ENCODE measurements around the gene FER1L5.
"Not testable (repeated sequence)": the region's sequence is repeated elsewhere in the genome, so short reads cannot be mapped to it uniquely, and the experiment has no call there.

FER1L5 gene

DNA sequence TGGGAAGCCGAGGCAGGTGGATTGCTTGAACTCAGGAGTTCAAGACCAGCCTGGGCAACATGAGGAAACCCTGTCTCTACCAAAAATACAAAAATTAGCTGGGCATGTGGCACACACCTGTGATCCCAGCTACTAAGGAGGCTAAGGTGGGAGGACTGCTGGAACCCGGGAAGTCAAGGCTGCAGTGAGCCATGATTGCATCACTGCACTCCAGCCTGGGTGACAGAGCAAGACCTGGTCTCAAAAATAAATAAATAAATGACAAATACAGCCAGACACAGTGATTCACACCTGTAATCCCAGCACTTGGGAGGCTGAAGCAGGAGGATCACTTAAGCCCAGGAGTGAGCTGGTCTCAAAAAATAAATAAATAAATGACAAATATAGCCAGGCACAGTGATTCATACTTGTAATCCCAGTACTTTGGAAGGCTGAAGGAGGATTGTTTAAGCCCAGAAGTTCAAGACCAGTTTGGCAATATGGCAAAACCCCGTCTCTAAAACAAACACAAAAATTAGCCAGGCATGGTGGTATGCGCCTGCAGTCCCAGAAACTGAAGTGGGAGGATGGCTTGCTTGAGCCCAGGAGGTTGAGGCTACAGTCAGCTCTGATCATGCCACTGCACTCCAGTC lies 10.6 kb upstream of the FER1L5 start:
- in situ Hi-C loops (cut with MboI; ENCODE audit: low sequenced_read_pairs): no loop called here

DNA sequence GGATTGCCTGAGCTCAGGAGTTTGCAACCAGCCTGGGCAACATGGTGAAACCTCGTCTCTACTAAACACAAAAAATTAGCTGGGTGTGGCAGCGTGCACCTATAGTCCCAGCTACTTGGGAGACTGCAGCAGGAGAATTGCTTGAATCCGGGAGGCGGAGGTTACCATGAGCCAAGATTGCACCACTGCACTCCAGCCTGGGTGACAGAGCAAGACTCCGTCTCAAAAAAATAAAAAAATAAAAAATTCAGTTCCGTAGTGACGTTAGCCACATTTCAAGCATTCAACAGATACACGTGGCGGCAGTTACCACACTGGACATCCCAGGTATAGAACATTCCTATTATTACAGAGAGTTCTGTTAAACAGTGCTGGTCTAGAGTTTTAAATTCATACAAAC lies 8.9 kb upstream of the FER1L5 start:
- in situ Hi-C loops (cut with MboI; ENCODE audit: low sequenced_read_pairs): no loop called here

DNA sequence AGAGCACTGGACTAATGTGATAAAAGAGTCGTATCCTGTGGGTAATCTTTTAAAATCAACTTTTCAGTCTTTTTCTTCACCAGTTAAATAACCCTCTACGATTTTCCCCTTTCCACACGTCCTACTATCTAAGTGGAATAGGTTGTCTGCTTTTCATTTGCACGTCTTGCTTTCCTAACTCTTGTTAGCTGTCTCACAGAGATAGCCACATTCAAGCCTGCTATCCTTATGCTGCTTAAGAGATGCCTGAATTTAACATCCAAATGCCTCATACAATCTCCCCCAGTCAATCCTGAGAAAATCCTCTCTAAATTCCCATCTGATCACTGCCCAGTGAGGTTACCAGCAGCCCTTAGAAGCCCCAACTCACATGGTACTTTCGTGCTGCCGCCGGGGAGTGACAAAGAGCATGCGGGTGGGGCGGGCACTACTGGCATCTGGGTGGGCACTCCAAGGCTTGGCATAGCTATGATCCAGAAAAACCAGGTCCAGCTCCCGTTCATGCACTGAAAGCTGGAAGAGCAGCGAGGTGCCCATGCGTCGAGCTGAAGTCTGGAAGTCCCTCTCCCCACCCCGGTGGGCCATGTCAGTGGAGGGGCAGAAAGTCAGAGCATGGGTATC lies 5.9 kb upstream of the FER1L5 start:
- in situ Hi-C loops (cut with MboI; ENCODE audit: low sequenced_read_pairs): no loop called here

DNA sequence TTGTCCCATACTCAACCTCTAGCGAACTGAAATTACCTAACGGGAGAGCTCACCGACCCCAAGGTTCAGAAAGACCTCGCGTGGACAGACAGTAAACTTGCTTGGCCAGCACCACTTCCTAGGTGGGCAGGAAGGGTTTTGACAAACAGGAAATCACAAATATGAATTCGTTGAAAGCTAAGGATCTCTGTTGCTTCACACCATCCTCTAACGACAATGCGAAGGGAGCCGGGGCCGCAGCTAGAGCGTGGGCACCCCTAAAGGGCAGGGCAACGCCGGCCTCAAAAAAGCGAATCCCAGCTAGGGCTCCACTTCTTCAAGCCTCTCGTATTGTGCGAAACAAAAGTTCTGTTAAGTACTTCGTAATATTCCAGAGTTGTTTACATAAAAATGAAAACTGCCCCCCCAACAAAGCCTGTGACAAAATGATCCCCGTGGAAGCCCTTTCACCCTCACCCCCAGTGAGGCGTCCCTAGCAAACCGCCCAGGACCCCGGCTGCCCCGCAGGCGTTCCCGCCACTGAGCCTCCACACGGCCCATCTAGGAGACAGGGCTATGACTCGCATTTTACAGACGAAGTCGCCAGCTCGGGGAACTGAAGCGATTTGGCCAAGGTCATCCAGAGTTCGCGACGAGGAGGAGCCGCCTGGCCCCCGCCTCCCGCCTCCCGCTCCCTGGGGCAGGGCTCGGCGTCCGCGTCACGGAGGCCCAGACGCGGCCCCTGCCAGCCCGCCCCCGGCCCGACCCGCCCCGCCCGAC lies 5.0 kb upstream of the FER1L5 start:
- in situ Hi-C loops (cut with MboI; ENCODE audit: low sequenced_read_pairs): no loop called here

DNA sequence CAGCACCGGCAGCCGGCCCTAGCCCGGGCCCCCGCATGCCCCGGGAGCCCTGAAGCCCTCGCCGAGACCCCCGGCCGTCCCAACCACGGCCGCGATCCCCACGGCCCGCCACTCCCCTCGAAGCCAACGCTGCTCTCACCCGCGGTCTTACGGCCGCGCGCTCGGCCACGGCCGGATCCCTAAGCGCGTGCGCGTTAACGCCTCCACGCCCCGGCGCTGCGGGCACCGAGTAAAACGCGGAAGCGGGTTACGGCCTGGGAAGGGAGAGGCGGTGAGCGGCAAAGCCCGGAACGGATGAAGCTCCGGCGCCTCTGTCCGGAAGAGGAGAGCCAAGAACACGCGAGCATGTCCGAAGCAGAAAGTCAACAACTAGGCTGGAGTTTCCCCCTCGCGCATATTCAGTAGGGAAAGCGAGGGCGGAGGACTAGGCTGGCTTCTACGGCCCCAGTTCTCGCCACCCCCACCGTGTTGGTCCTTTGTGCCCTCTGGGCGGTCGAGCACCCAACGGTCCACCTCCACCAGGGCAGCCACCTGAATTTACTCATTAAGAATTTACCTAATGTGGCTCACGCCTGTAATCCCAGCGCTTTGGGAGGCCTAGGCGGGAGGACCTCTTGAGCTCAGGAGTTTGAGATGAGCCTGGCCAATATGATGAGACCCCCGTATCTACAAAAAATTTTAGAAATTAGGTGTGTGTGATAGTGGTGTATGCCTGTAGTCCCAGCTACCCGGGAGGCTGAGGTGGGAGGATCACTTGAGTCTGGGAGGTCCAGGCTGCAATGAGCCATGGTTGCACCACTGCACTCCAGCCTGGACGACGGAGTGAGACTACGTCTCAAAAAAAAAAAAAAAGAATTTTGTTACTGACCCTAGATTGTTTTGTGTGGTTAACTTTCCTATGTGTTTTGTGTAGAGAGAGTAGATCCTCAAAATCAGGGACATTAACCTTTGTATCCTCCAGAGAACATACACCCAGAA lies 4.1 kb upstream of the FER1L5 start, which contains the start of gene KANSL3:
TSS of gene KANSL3 (minus strand) at position 169 of the 978 bp plus-strand sequence. CDS start 1,177 bp downstream, outside the sequence.
- in situ Hi-C loops (cut with MboI; ENCODE audit: low sequenced_read_pairs): no loop called here

DNA sequence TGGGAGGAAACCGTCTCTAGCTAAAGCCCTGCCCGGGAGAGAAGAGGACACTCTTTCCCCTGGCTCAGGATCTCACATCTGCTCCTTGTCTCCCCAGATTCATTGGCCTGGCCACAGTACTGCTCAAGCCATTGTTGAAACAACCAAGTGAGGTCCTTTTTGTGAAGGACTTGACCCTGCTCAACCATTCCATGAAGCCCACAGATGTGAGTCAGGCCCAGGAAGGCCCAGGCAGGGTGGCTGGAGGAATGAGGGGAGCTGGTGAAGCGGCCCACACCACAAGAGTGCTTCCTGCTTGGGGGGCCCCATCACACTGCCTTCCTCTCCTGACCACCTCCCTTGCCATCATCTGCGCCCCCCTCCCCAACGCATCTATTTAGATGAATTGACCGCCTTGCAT lies 5.1 kb downstream of the FER1L5 start:
- in situ Hi-C loops (cut with MboI; ENCODE audit: low sequenced_read_pairs): no loop called here

DNA sequence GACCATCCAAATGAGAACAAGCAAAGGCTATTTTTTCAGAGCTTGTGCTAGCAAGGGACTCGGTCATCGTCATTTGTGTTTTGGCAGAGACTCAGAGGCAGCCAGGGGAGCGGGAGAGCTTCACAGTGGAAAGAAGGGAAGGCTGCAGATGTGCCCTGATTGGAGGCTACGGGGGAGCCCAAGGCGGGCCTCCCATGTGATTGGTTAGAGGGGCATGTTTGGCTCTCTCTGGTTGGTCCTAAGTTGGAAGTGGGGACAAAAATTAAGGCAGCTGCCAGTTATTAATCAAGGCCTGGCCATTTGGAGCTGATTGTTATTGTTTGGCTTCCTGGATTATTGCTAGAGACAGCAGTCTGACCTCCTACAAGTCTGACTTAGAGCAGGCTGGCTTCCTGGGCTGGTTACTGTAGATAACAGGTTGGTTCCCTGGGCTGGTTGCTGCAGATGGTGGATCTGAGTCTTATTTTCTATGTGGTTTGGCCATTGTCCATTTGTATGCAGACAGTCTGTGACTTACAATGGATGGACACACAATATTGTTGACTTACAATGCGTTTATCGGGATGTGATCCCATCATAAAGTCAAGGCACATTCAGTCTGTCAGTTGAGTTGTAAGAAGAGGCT lies 5.9 kb downstream of the FER1L5 start:
- in situ Hi-C loops (cut with MboI; ENCODE audit: low sequenced_read_pairs): no loop called here

DNA sequence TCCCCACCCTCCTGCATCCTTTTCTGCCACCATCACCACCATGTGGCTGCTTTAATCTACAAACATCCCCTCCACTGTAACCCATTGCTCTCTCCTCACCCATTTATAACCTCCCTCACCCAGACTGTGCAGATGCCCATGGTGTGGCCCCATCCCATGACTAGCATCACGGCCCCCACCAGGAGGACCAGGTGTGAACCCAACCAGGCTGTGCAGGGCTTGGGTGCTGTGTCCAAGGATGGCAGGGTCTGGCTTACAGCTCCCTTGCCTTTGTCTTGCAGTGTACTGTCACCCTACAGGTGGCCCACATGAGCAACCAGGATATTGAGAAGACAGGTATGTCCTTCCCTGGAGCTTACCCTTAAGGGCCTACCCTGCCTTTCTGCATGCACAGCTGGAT lies 6.8 kb downstream of the FER1L5 start:
- in situ Hi-C loops (cut with MboI; ENCODE audit: low sequenced_read_pairs): no loop called here

DNA sequence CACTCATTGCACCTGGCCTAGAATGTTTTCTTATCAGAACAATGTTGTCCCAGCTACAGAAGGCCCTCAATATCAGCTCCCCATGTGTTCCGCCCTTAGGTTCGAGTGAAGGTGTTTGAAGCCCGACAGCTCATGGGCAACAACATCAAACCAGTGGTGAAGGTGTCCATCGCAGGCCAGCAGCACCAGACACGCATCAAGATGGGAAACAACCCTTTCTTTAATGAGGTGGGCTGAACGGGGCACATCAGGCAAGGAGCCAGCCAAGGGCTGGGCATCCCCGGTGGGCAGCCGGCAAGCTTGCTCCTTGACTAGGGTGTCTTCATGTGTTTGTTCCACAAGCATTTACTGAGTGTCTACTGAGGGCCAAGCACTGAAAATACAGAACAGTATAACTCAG lies 9.2 kb downstream of the FER1L5 start:
- in situ Hi-C loops (cut with MboI; ENCODE audit: low sequenced_read_pairs): no loop called here

DNA sequence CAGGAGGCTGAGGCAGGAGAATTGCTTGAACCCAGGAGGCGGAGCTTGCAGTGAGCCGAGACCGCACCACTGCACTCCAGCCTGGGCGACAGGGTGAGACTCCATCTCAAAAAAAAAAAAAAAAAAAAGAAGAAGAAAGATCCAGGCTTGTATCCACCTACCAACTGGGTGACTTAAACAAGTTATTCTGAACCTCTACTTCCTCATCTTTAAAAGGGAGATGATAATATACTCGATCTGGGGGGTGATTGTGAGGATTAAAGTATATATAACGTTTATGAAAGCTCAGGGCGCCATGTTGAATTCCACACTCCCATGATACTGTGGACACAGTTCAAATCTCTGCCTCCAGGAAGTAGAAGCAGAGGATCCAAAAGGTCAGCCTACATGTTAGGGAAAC lies 12.2 kb downstream of the FER1L5 start:
- in situ Hi-C loops (cut with MboI; ENCODE audit: low sequenced_read_pairs): not testable (repeated sequence)

DNA sequence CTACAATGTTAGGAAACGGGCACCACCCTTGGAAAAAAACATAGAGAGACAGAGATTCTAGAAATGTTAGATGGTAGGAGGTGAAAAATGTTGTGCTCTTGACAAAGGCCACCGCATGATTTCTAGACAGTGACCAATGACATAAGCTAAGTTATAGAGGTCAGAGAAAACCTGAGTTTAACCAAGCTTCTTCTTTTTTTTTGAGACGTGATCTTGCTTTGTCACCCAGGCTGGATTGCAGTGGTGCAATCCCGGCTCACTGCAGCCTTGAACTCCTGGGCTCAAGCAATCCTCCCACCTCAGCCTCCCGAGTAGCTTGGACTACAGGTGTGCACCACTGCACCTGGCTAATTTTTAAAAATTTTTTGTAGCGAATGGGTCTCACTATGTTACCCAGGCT lies 13.0 kb downstream of the FER1L5 start:
- in situ Hi-C loops (cut with MboI; ENCODE audit: low sequenced_read_pairs): no loop called here

DNA sequence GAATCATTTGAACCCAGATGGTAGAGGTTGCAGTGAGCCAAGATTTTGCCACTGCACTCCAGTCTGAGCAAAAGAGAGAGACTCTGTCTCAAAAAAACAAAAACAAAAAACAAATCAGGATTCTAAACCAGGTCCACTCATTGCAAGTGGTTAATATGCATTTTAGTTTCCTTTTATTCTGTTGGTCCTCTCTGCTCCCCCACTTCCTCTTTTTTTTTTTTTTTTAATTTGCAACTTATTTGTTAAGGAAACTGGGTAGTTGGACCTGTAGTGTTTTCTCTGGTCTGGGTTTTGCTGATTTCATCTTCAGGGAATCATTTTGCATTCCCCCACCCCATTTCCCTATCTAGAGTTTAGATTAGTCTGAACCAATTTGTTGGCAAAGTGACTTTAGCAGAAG lies 14.0 kb downstream of the FER1L5 start:
- in situ Hi-C loops (cut with MboI; ENCODE audit: low sequenced_read_pairs): no loop called here

DNA sequence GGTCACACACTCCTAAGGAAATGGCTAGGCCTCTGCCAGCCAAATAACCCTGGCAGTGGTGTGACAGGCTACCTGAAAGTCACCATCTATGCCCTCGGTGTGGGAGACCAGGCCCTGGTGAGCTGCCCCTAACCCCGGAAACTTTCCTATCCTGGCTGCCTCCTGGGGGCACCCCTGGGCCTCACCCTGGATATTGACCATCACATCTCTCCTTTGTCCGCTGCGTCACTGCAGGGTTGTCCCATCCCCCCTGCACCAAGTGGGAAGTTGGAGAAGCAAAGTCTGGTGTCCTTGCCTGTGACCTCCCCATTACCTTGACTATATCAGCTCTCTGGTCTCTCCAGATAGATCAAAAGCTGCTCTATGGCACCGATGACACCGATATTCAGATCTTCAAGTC lies 18.8 kb downstream of the FER1L5 start:
- in situ Hi-C loops (cut with MboI; ENCODE audit: low sequenced_read_pairs): no loop called here

DNA sequence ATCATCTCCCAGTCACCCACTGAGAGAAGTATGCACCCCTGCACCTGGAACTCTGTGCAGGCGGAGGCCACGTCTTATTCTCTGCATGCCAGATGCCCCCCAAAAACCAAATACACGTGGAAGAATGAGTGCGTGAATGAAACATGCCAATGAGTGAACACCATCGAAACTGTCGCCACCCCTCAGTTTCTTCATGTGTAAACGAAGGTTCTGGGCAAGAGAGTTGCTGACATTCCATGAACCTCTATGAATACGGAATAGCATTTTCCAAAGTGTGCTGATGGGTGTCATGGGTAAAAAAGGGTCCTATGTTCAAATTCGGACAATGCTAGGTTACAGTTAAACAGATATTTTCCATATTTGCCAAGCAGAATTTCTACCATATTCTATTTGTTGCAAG lies 19.8 kb downstream of the FER1L5 start:
- in situ Hi-C loops (cut with MboI; ENCODE audit: low sequenced_read_pairs): no loop called here

DNA sequence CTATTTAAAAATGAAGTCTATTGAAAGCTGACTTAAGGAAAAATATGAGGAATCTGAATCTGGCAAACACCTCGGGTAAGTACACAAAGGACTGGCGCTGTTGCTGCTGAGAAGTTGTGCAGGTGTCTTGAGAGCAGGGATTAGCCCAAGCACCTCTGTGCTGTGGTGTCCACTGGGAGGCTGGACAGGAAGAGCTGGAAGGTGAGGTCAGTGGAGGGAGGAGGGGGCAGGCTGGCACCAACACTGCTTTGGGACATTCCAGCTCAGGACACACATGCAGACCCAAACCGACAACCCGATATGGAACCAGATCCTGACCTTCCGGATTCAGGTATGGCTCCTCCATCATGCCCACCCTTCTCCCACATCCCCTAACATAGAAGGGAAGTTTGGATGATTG lies 20.6 kb downstream of the FER1L5 start:
- in situ Hi-C loops (cut with MboI; ENCODE audit: low sequenced_read_pairs): no loop called here

DNA sequence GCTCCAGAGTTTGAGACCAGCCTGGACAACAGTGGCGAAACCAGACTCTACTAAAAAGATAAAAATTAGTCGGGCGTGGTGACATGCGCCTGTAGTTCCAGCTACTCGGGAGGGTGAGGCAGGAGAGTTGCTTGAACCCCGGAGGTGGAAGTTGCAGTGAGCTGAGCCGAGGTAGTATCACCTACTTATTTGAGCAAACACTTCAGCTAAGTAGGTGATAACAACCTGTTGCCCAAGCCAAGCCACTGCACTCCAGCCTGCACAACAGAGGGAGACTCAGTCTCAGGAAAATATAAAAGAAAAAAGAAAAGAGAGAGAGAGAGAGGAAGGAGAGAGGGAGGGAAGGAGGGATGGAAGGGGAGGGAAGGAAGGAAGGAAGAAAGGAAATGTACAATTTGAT lies 21.3 kb downstream of the FER1L5 start:
- in situ Hi-C loops (cut with MboI; ENCODE audit: low sequenced_read_pairs): no loop called here

DNA sequence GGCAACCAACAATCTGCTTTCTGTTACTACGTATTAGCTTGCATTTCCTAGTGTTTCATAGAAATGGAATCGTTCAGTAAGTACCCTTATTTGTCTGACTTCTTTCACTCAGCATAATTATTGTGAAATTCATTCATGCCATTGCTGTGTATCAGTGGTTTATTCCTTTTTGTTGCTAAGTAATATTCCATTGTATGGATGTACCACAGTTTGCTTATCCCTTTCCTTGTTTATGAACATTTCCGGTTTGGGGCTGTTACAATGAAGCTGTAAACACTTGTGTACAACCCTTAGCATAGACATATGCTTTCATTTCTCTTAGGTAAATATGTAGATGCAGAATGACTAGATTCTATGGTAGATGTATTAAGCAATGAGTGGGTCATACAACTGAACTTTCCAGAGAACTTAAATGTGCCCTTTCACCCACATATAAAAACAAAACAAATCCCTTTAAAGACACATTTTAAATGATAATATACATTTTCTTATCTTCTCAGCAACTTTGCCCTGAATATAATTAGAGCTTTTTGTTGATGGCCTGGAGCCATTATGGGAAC lies 21.9 kb downstream of the FER1L5 start:
- in situ Hi-C loops (cut with MboI; ENCODE audit: low sequenced_read_pairs): no loop called here

DNA sequence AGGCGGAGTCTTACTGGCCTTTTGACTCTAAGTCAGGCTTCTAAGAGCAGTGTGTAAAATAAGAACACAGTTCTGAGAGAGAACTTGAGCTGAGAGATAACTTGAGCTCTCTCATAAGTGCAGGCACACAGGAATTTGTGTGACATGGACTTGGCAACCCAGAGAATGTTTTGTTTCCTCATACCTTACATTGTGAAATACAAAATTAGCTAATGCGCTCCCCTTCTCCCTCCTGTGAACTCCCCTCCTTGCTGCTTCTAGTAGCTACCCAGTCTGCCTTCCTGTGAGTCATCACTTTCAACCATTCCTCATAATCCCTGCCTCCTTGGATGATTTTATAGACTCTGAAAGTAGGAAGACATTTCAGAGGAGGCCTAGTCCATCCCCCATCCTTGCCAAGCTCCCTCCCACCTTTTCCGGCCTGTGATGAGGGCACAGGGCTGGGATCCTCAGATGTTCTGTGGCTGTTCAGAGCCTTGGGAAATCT lies 22.6 kb downstream of the FER1L5 start:
- in situ Hi-C loops (cut with MboI; ENCODE audit: low sequenced_read_pairs): no loop called here

DNA sequence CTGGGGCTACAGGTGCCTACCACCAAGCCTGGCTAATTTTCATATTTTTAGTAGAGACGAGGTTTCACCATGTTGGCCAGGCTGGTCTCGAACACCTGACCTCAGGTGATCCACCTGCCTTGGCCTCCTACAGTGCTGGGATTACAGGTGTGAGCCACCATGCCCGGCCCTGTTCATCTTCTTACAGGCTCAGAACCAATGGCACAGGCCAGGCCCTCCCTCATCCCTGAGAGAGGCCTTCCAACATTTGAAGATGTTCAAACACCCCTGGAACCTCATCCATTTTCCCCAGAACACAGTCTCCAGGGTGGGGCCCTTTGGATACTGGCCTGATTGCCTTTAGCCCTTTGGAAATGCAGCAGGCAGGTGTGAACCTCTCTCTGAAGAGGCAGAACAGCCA lies 23.2 kb downstream of the FER1L5 start:
- in situ Hi-C loops (cut with MboI; ENCODE audit: low sequenced_read_pairs): not testable (repeated sequence)

DNA sequence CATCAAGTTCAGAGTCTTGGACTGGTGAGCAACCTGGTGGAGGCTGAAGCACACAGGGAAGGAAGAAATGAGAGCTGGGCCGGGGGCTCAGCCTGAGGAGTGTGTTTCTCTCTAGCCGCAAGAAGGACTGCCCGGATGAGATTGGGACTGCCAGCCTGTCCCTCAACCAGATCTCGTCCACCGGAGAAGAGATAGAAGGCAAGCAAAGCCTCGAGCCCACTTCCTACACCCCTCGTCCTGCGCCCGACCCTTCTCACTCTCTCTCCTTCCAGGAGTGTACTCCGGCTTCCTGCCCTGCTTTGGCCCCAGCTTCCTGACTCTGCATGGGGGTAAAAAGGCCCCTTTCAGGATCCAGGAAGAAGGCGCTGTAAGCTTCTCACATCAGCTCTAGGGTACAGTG lies 26.2 kb downstream of the FER1L5 start:
- in situ Hi-C loops (cut with MboI; ENCODE audit: low sequenced_read_pairs): no loop called here
